ENCODE data around the gene SPTBN5. TPM values are rescaled to one million over a fixed set of nuclear protein-coding genes. Genes with fewer than 3 reads are reported as not detected.
A peak's percentile ranks its signal among the peaks of the same experiment; 100 is the strongest.

Gene SPTBN5
- total RNA-seq, 5 donors from 2014 or later (not counting 1 experiment from before 2014, with no cell fraction given), result 1.0 to 4.0 (median 2.2) TPM

DNA sequence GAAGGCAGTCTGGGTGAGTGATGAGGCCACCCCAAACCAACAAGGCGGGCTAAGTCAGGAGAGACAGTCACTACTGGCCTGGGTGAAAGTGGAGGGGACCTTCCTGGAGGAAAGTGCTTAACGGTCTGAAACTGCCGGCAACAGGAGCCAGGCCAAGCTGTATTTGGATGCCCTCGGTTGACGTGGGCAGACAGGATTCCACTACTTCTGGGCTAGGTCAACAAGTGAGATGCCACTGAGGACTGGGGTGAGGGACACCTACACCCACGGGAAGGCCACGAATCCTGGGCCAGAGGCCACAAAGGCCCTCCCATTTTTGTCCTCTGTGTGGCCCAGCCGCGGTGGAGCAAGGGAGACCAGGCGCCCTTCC, 12.3 kb downstream of the SPTBN5 start:
- Histone ChIP-seq H3K4me3 (ENCODE audit: control insufficient read depth in 1 of 2, extremely low read depth in 1 of 2, low read length in 1 of 2) (no peak overlapping the region), H3K27me3 (replicated peaks in 1 of 2; ENCODE audit: control insufficient read depth in 2 of 2, extremely low read depth in 1 of 2, insufficient read depth in 2 of 2, low read length in 1 of 2) (peaks cover 0 to 39% of the 10 kb centered on the region in 2 experiments), H3K36me3 (ENCODE audit: control insufficient read depth in 2 of 2, extremely low read depth in 1 of 2, insufficient read depth in 1 of 2, low read length in 1 of 2) (no peaks in the 10 kb centered on the region), H3K27ac (ENCODE audit: low read length) (no peak overlapping the region), H3K9me3 (no peaks in the 10 kb centered on the region), H3K4me1 (ENCODE audit: control insufficient read depth in 1 of 2, extremely low read depth in 1 of 2, insufficient read depth in 2 of 2, low read length in 2 of 2) (peaks cover 2 to 12% of the 10 kb centered on the region in 2 experiments)
- Mint-ChIP-seq H3K36me3 (no peaks in the 10 kb centered on the region), H3K27me3 (peaks cover 13 to 15% of the 10 kb centered on the region in 2 donors), H3K9me3 (no peaks in the 10 kb centered on the region), H3K4me1 (peaks cover 6 to 16% (median 15%) of the 10 kb centered on the region in 3 donors), H3K27ac (no peak overlapping the region), H3K4me3 (peak overlapping the region; percentile 17 to 65 (median 62))
- CTCF ChIA-PET, result interaction anchor here in 1 of 2 donors (0.6 kb wide), 1 partner anchor 71 kb away, joined by 6 read pairs; no protein-coding TSS in a partner anchor
- POLR2A ChIA-PET, result no interaction called here
- peak in 2 of 4 experiments; percentile 11 for ATAC-seq (replicated peaks in 1 of 4)
- 57% methylated on average over 9 of the region's 10 CpGs for WGBS (ENCODE audit: insufficient coverage)
- no peak for DNase-seq

DNA sequence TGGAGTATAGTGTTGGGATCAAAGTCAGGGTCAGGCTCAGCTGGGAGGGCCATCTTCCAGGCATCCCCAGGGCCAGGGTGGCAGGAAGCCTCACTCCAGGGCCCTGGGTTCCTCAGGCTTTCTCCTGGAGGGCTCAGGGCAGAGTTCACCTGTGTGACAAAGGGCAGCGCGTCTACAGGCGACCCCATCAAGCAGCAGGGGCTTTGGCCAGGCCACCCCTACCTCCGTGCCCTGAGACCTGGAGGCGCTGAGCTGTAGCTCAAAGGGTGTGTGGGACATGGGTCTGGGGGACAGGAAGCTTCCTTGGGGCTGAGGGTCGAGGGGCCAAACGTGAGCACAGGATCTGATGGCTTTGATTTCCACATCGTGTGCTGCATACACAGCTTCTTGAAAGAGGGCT, 12.8 kb downstream of the SPTBN5 start:
- ChIA-PET CTCF (interaction anchor here (0.6 kb wide), 2 partner anchors 70 to 184 kb away, joined by 3 to 6 read pairs; no protein-coding TSS in a partner anchor), POLR2A (no interaction called here)
- no peak for ATAC-seq (replicated peaks in 1 of 4)

DNA sequence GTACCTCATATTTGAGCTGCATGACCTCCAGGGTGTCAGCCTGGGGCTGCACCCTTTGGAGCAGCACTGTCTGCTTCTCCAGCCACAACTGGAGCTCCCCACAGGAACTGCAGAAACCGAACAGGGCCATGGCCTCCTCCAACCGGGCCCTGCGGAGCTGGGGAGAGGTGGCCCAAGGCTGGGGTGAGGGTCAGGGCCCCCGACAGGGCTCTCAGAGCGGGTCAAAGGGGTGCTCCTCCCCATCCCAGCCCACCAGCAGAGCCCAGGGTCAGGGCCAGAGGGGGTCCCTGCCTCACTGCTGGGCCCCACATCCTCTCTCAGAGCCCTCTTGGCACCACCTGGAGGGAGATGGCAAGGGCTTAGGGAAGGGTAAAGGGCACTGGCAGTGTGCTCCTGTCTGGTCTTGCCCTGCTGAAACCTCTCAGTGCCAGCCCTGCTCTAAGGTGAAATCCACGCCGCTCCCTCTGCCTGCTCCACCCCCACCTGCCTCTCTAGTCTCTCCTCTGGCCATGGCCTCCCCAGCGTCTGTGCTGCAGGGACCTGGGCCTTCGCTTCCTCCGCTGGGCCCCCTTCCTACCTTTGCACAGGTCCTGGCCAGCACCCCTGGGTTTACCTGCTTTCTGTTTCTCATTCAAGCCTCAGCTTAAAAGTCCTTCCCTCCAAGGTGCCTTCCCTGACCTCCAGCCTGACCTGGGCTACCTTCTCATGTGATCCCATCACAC, 13.5 kb downstream of the SPTBN5 start:
- CTCF ChIA-PET, result interaction anchor here in 1 of 2 donors (0.6 kb wide), 1 partner anchor 108 kb away, joined by 9 read pairs; no protein-coding TSS in a partner anchor
- peaks cover 6 to 13% (median 12%) of the 10 kb centered on the region in 3 donors for H3K4me1 Mint-ChIP-seq
- DNase-seq, result no peak
- POLR2A ChIA-PET, result no interaction called here
- H3K36me3 Mint-ChIP-seq, result no peaks in the 10 kb centered on the region
- WGBS (ENCODE audit: insufficient coverage), result 98% methylated on average over 6 of the region's 10 CpGs
- H3K9me3 Mint-ChIP-seq, result no peaks in the 10 kb centered on the region
- Histone ChIP-seq H3K27ac (ENCODE audit: low read length) (no peak overlapping the region), H3K4me3 (ENCODE audit: control insufficient read depth in 1 of 2, extremely low read depth in 1 of 2, low read length in 1 of 2) (no peak overlapping the region), H3K27me3 (replicated peaks in 1 of 2; ENCODE audit: control insufficient read depth in 2 of 2, extremely low read depth in 1 of 2, insufficient read depth in 2 of 2, low read length in 1 of 2) (peaks cover 0 to 39% of the 10 kb centered on the region in 2 experiments), H3K4me1 (ENCODE audit: control insufficient read depth in 1 of 2, extremely low read depth in 1 of 2, insufficient read depth in 2 of 2, low read length in 2 of 2) (peaks cover 2 to 12% of the 10 kb centered on the region in 2 experiments), H3K36me3 (ENCODE audit: control insufficient read depth in 2 of 2, extremely low read depth in 1 of 2, insufficient read depth in 1 of 2, low read length in 1 of 2) (no peaks in the 10 kb centered on the region), H3K9me3 (no peaks in the 10 kb centered on the region)
- peaks cover 13 to 15% of the 10 kb centered on the region in 2 donors for H3K27me3 Mint-ChIP-seq
- H3K27ac Mint-ChIP-seq, result no peak overlapping the region
- H3K4me3 Mint-ChIP-seq, result no peak overlapping the region
- ATAC-seq (replicated peaks in 1 of 4), result no peak

More for the DNA sequence above, 12.8 kb downstream of the SPTBN5 start:
- no peaks in the 10 kb centered on the region for H3K9me3 Mint-ChIP-seq
- H3K27ac Mint-ChIP-seq, result no peak overlapping the region
- Histone ChIP-seq H3K27me3 (replicated peaks in 1 of 2; ENCODE audit: control insufficient read depth in 2 of 2, extremely low read depth in 1 of 2, insufficient read depth in 2 of 2, low read length in 1 of 2) (peaks cover 0 to 39% of the 10 kb centered on the region in 2 experiments), H3K4me1 (ENCODE audit: control insufficient read depth in 1 of 2, extremely low read depth in 1 of 2, insufficient read depth in 2 of 2, low read length in 2 of 2) (peaks cover 2 to 12% of the 10 kb centered on the region in 2 experiments), H3K27ac (ENCODE audit: low read length) (no peak overlapping the region), H3K36me3 (ENCODE audit: control insufficient read depth in 2 of 2, extremely low read depth in 1 of 2, insufficient read depth in 1 of 2, low read length in 1 of 2) (no peaks in the 10 kb centered on the region), H3K4me3 (ENCODE audit: control insufficient read depth in 1 of 2, extremely low read depth in 1 of 2, low read length in 1 of 2) (no peak overlapping the region), H3K9me3 (no peaks in the 10 kb centered on the region)
- no peaks in the 10 kb centered on the region for H3K36me3 Mint-ChIP-seq
- peaks cover 6 to 16% (median 15%) of the 10 kb centered on the region in 3 donors for H3K4me1 Mint-ChIP-seq
- WGBS (ENCODE audit: insufficient coverage), result 93% methylated on average over 3 of the region's 8 CpGs
- peak overlapping the region; percentile 17 to 65 (median 62) for H3K4me3 Mint-ChIP-seq
- no peak for DNase-seq
- H3K27me3 Mint-ChIP-seq, result peaks cover 13 to 15% of the 10 kb centered on the region in 2 donors

DNA sequence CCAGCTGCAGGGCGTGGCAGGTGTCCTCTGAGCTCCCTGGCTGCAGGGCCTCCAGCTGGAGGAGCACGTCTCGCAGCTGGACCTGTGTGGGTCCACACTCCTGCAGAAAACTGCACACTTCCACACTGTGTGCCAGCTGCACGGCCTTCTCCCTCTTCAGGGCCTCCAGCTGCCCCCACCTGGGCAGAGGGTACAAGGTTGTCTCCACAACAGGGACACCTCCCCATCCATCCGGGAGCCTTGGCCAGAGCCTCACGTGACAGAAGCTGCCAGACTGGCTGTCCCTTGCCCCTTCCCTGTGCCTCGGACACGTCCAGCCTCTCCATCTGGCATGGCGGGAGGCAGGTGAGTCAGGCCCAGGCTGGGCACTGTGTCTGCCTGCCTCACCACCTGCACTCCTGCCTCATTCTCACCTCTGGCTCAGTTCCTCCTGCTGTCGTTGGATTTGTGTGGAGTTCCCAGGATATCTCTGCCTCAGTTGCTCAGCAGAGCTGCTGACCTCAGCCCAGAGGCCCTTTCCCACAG, 14.5 kb downstream of the SPTBN5 start:
- Mint-ChIP-seq H3K27me3 (peaks cover 10 to 15% of the 10 kb centered on the region in 2 donors), H3K27ac (no peak overlapping the region), H3K36me3 (no peaks in the 10 kb centered on the region), H3K4me3 (no peak overlapping the region), H3K4me1 (peaks cover 6 to 11% (median 10%) of the 10 kb centered on the region in 3 donors), H3K9me3 (no peaks in the 10 kb centered on the region)
- Histone ChIP-seq H3K4me1 (ENCODE audit: control insufficient read depth in 1 of 2, extremely low read depth in 1 of 2, insufficient read depth in 2 of 2, low read length in 2 of 2) (peaks cover 2 to 12% of the 10 kb centered on the region in 2 experiments), H3K9me3 (no peaks in the 10 kb centered on the region), H3K36me3 (ENCODE audit: control insufficient read depth in 2 of 2, extremely low read depth in 1 of 2, insufficient read depth in 1 of 2, low read length in 1 of 2) (no peaks in the 10 kb centered on the region), H3K27ac (ENCODE audit: low read length) (no peak overlapping the region), H3K27me3 (replicated peaks in 1 of 2; ENCODE audit: control insufficient read depth in 2 of 2, extremely low read depth in 1 of 2, insufficient read depth in 2 of 2, low read length in 1 of 2) (peaks cover 0 to 39% of the 10 kb centered on the region in 2 experiments), H3K4me3 (ENCODE audit: control insufficient read depth in 1 of 2, extremely low read depth in 1 of 2, low read length in 1 of 2) (no peak overlapping the region)
- ChIA-PET POLR2A (no interaction called here), CTCF (no interaction called here)
- WGBS (ENCODE audit: insufficient coverage), result 88% methylated on average over 9 of the region's 10 CpGs
- DNase-seq (no peak), ATAC-seq (replicated peaks in 1 of 4) (no peak)

DNA sequence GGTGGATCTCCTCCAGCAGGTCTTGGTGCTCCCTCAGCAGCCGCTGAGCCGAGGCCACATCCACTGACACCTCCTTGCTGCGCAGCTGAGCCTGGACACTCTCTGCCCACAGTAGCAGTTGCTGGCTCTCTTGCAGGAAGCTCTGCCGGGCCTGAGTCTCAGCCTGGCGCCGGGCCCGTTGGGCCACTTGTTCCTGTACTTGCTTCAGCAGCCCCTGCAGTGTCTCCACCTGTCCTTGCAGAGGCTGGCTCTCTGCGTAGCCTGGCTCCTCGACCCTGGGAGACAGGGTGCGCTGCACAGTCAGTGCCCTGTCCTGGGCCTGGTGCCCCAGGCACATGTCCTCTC, 15.5 kb downstream of the SPTBN5 start:
- H3K9me3 Mint-ChIP-seq, result no peaks in the 10 kb centered on the region
- H3K27ac Mint-ChIP-seq, result no peak overlapping the region
- Histone ChIP-seq H3K27ac (ENCODE audit: low read length) (no peak overlapping the region), H3K4me1 (ENCODE audit: control insufficient read depth in 1 of 2, extremely low read depth in 1 of 2, insufficient read depth in 2 of 2, low read length in 2 of 2) (peaks cover 2 to 12% of the 10 kb centered on the region in 2 experiments), H3K9me3 (no peaks in the 10 kb centered on the region), H3K4me3 (ENCODE audit: control insufficient read depth in 1 of 2, extremely low read depth in 1 of 2, low read length in 1 of 2) (no peak overlapping the region), H3K27me3 (replicated peaks in 1 of 2; ENCODE audit: control insufficient read depth in 2 of 2, extremely low read depth in 1 of 2, insufficient read depth in 2 of 2, low read length in 1 of 2) (peaks cover 0 to 39% of the 10 kb centered on the region in 2 experiments), H3K36me3 (ENCODE audit: control insufficient read depth in 2 of 2, extremely low read depth in 1 of 2, insufficient read depth in 1 of 2, low read length in 1 of 2) (no peaks in the 10 kb centered on the region)
- peaks cover 6 to 15% (median 10%) of the 10 kb centered on the region in 3 donors for H3K4me1 Mint-ChIP-seq
- 93% methylated on average over 9 of the region's 10 CpGs for WGBS (ENCODE audit: insufficient coverage)
- H3K4me3 Mint-ChIP-seq, result no peak overlapping the region
- ChIA-PET CTCF (no interaction called here), POLR2A (no interaction called here)
- no peak for ATAC-seq (replicated peaks in 1 of 4)
- H3K36me3 Mint-ChIP-seq, result no peaks in the 10 kb centered on the region
- H3K27me3 Mint-ChIP-seq, result peaks cover 10 to 15% of the 10 kb centered on the region in 2 donors
- DNase-seq, result no peak

DNA sequence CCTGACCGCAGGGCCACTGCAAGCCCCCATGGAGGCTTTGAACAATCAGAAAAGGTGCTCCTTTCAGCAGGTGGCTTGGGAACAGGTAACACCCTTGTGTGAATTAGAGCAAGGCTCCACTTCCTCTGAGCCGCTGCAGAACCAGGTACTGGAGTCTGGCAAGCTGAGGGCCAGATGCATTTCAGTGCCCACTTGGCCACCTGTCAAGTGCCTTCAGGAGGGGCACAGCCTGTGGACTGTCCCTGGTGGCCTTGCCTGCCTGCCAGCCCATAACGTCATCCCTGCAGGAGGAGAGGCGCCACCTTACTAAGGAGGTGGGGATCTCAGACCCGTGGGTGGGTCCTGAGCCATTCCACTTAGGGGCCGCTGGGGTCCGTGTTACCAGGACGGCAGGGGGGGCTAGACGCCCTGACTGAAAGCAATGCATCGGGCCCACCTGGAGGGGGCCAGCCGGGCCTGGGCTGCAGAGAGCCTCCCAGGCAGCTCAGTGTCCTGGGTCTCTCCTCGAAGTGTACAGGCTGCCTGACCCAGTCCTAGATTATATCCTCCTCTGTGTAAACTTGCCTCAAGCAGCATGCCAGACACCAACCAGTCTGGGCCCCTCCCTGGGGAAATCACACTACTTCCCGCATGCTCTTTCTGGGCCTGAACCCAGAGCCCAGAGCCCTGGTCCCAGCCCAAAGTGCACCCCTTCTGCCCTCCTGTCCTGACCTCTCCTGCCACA, 16.1 kb downstream of the SPTBN5 start:
- ChIA-PET CTCF (no interaction called here), POLR2A (no interaction called here)
- Mint-ChIP-seq H3K36me3 (no peaks in the 10 kb centered on the region), H3K9me3 (no peaks in the 10 kb centered on the region), H3K27ac (no peak overlapping the region), H3K4me1 (peaks cover 5 to 15% (median 10%) of the 10 kb centered on the region in 3 donors), H3K27me3 (peaks cover 10 to 15% of the 10 kb centered on the region in 2 donors), H3K4me3 (no peak overlapping the region)
- DNase-seq (no peak), ATAC-seq (replicated peaks in 1 of 4) (no peak)
- 82% methylated on average over 13 of the region's 13 CpGs for WGBS (ENCODE audit: insufficient coverage)
- no peak overlapping the region for H3K4me3 ChIP-seq (ENCODE audit: control insufficient read depth in 1 of 2, extremely low read depth in 1 of 2, low read length in 1 of 2)
- no peak overlapping the region for H3K27ac ChIP-seq (ENCODE audit: low read length)
- peaks cover 0 to 36% of the 10 kb centered on the region in 2 experiments for H3K27me3 ChIP-seq (replicated peaks in 1 of 2; ENCODE audit: control insufficient read depth in 2 of 2, extremely low read depth in 1 of 2, insufficient read depth in 2 of 2, low read length in 1 of 2)
- peaks cover 0 to 12% of the 10 kb centered on the region in 2 experiments for H3K4me1 ChIP-seq (ENCODE audit: control insufficient read depth in 1 of 2, extremely low read depth in 1 of 2, insufficient read depth in 2 of 2, low read length in 2 of 2)
- H3K9me3 ChIP-seq, result no peaks in the 10 kb centered on the region
- no peaks in the 10 kb centered on the region for H3K36me3 ChIP-seq (ENCODE audit: control insufficient read depth in 2 of 2, extremely low read depth in 1 of 2, insufficient read depth in 1 of 2, low read length in 1 of 2)
